Fibroblast of lung (primary cell): ENCODE data around the gene WNT3.

Source experiments
- CTCF ChIP-seq, 2 donors: IDR thresholded peaks in 1 of 2; conservative IDR thresholded peaks in 1 of 2; 1 replicate in 1 of 2; 2 replicates in 1 of 2; pipeline ENCODE4 v1.5.1; 2011 to 2012; ENCODE audit warnings: low read length in 2 of 2, control low read depth in 1 of 2, inconsistent platforms in 1 of 2, low read depth in 1 of 2, mild to moderate bottlenecking in 1 of 2
- EZH2 ChIP-seq: IDR thresholded peaks from 2 replicates; pipeline ENCODE4 v1.5.1; 2012; ENCODE audit warnings: low read length, control low read depth, mild to moderate bottlenecking; ENCODE audit errors: missing control alignments

GRCh38 chr17:46820592-46821450, 2.3 kb upstream of the WNT3 start:
- TF ChIP-seq CTCF (conservative IDR thresholded peaks at IDR 0.05 in 1 of 2, IDR thresholded peaks at IDR 0.05 in 1 of 2; ENCODE audit: low read depth in 1 of 2, low read length in 2 of 2) (no peak), EZH2 (peak; percentile 52)
